Stimulated activated CD4-positive, alpha-beta T cell treated with anti-CD3 and anti-CD28 coated beads, TNF-alpha, amount 100 ng/mL, for 1 hour (primary cell): Measurements from ENCODE around the gene CEP85.
A peak's percentile ranks its signal among the peaks of the same experiment; 100 is the strongest.

Source experiments
- DNase-seq, 3 donors: peaks; one replicate each; pipeline ENCODE4 v3.0.0-alpha.2; 2020; ENCODE audit warnings: low read depth in 3 of 3, low spot score in 1 of 3

CEP85 gene

DNA sequence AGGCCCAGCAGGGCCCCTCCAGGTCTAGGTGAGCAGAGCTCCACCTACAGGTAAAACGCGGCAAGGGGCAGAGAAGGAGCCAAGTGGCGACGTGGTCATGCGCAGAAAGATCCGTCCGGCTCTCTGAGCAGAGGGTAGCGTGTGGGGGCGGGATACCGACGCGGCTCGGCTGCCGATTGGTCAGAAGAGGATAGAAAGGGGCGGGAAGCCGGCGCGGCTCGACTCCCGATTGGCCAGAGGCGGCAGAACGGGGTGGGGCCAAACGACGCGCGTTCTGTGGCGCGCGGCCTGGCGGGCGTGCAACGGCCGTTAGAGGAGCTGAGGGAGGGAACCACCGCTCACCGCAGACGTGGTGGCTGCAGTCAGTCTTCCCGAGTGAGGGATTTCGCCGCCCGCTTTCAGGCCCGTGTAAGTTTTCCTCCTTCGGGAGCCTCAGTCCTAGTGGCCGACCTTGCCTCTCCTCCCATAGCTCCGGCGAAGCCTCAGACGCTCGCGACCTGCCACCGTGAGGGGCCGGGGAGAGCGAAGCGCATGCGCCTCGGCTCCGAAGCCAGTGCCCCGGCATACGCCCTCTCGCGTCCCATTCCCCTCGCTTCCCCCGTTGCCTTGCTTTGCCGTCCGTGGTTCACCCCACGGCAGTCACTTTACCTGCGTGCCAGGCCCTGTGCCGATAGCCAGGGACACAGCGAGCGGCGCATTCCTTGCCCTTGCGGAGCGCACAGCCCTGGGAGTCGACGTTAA is at the start of gene CEP85:
TSS of gene CEP85 (plus strand) at position 298 of the 741 bp plus-strand sequence. CDS start 5,584 bp downstream, outside the sequence.
- DNase-seq, result peak; percentile 96 to 98 (median 97)

DNA sequence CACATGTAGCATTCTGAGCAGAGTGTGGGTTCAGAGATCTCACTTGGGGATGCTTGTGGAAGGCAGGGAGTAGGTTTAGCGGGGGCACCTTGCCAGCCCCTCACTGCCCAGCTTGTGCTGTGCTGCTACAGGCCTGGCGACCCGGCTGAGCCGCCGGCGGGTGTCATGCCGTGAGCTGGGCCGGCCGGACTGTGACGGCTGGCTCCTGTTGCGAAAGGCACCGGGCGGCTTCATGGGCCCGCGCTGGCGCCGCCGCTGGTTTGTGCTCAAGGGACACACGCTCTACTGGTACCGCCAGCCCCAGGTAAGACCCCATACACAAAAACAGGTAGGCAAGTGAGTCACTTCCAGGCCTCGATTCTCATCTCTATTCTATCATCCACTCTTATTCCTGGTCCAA is 49.1 kb upstream of the CEP85 start:
- DNase-seq, result no peak

- DNase-seq, result no peak
Measured at GRCh38 chr1:26187882-26188281, 46.1 kb upstream of the CEP85 start.

DNA sequence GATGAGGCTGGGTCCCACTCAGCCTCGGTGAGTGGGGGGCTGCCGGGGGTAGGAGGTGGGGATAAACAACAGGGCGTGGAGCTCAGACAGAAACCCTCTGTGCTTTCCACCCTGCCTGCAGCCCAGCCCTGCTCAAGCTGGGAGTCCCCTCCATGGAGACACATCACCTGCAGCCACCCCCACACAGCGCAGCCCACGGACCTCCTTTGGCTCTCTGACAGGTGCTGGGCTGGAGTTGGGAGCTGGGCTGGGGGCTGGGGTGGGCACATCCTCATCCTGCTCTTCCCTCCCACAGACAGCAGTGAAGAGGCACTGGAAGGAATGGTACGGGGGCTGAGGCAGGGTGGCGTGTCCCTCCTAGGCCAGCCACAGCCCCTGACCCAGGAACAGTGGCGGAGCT is 45.5 kb upstream of the CEP85 start:
- no peak for DNase-seq

- no peak for DNase-seq
Measured at GRCh38 chr1:26189331-26189730, 44.7 kb upstream of the CEP85 start.

GRCh38 chr1:26189751-26190275 is 44.2 kb upstream of the CEP85 start:
- DNase-seq, result no peak

DNA sequence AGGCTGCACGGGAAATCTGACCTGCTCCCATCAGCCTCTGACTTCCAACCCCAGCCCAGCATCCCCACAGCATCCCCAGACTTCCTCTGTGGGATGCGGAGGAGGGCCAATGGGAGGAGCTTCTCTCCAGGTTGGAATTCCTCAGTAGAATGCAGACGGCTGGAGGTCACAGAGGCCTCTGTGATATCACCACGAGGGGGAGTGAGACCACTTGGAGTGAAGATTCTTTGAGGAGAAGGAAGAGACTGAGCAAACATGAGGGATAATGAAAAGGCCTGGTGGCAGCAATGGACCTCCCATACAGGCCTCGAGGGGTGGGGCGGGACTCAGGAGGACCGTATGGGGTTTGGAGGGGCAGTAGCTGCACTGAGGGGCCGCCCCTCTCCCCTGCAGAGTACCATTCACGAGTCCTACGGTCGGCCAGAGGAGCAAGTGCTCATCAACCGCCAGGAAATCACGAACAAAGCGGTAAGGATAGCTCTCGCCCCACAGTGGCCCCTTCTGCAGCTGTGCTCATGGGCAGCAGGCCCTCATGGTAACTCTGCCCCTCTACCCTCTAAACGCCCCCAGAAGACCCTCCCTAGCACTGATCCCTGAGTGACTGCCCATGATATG is 43.5 kb upstream of the CEP85 start, which contains the start of gene CATSPER4:
TSS of gene CATSPER4 (plus strand) at position 230 of the 615 bp plus-strand sequence. CDS start at position 256, 26 bp downstream.
- DNase-seq, result no peak

- DNase-seq, result no peak
Measured at GRCh38 chr1:26191739-26192138, 42.3 kb upstream of the CEP85 start.

DNA sequence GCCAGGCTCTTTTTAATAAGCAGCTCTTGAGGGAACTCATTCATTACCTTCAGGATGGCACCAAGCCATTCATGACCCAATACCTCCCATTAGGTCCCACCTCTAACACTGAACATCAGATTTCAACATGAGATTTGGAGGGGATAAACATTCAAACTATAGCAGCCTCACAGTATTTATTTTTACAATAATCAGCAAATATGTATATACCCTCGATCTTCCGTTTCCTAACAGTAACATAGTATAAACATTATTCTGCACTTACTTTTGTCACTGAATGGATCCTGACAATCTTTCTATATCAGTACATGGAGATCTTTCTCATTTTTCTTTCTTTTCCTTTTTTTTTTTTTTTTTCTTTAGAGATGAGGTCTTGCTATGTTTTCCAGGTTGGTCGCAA is 38.2 kb upstream of the CEP85 start:
- DNase-seq, result no peak

DNA sequence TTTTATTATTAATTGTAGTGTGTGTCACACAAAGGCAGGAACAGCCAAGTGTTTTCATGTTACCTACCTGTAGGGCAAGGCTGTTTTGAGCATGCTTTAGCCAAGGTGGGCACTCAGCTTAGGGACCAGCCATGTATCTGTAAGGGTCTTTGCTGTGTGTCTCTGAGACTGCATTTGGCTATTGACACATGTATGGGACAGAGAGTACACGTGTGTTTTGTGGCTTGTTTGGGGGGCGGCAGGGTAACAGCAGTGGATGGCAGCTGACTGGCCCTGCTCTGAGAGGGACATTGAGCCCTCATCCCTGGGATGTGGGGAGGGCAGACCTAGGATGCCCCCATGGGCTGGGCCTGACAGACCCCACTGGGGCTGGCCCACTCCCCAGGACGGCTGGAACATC is 36.7 kb upstream of the CEP85 start:
- no peak for DNase-seq

DNA sequence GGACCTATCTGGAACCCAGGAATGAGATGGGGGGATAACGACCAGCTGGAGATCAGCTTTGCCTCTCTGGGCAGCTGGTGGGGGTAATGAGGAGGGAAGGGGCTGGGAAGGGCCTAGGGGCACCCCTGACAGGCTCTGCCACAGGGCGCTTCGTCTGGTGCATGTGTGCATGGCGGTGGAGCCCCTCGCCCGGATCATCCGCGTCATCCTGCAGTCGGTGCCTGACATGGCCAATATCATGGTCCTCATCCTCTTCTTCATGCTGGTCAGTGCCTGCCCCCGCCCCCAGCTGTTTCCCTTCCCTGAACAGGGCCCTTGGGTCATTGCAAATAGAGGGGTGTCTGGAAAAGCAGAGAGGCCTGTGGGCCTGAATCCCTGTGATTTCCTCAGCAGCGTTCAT is 36.2 kb upstream of the CEP85 start:
- DNase-seq, result no peak

- no peak for DNase-seq
Measured at GRCh38 chr1:26200413-26200812, 33.6 kb upstream of the CEP85 start.

DNA sequence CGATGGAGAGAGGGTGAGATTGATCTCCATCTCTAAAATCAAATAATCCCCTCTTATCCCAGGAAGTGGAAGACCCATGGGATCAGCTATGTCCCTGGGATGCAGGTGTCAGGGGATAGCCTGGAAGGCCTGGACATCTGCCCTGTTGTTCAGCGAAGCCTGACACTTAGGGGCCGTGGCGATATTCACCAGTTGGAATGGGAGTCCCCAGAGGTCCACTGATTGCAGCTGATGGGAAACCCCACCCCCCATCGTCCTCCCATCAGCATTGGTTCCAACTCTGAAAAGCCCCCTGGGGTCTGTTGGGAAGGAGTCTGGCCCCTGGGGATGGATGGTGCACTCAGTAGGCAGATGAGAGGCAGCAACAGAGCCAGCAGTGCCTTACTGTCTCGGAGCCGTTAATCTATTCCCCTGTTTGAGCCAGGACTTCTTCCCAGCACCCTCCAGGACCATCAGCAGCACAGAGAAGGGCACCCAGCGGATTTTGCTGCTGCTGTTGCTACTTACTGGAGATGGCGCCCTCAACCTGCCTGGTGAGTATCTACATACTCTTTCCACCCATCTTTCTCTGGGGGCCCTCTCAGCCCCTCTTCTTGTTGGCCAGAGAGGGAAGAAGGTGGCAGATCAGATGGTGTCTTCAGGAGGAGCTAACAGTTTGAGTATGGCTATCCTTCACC is 30.2 kb upstream of the CEP85 start:
- DNase-seq, result no peak

DNA sequence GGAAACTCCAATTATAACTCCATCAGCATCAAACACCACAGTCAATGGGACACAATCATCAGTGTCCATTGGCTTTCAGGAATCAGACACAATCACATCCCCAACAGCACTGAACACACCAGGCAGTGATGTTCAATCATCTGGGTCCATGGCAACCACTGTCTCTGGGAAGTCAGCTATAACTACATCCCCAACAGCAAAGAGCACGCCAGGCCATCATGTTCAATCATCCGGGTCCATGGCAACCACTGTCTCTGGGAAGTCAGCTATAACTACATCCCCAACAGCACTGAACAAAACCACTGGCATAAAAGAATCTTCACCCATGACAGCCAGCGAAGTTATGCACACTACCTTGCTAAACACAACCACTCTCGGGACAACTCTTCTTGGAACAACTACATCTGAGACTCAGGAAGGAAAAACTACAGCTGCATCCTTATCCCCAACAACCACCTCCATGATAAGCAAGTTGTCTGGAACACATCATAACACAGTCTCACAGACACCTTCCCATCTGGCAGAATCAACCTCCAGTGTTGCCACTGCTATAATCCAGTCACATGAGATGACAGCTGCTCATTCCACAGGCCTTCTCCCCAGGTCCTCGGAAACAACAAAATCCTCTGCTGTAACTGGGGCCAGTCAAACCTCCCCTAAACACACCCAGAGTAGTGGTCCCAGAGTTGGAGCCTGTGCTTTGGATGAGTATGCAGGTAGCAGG is 23.7 kb upstream of the CEP85 start:
- no peak for DNase-seq

DNA sequence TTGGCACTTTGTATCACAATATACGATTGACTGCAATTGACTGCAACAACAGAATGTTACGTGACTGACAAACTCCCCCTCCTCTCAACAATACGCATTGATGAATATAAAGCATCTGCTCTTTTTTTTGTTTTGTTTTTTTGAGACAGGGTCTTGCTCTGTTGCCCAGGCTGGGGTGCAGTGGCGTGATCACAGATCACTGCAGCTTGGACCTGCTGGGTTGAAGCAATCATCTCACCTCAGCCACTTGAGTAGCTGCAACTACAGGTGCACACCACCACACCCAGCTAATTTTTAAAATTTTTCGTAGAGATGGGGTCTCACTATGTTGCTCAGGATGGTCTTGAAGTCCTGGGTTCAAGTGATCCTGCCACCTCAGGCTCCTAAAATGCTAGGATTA is 21.3 kb upstream of the CEP85 start:
- no peak for DNase-seq

- no peak for DNase-seq
Measured at GRCh38 chr1:26213335-26213905, 20.6 kb upstream of the CEP85 start.

- DNase-seq, result no peak
Measured at GRCh38 chr1:26215246-26215645, 18.8 kb upstream of the CEP85 start.

DNA sequence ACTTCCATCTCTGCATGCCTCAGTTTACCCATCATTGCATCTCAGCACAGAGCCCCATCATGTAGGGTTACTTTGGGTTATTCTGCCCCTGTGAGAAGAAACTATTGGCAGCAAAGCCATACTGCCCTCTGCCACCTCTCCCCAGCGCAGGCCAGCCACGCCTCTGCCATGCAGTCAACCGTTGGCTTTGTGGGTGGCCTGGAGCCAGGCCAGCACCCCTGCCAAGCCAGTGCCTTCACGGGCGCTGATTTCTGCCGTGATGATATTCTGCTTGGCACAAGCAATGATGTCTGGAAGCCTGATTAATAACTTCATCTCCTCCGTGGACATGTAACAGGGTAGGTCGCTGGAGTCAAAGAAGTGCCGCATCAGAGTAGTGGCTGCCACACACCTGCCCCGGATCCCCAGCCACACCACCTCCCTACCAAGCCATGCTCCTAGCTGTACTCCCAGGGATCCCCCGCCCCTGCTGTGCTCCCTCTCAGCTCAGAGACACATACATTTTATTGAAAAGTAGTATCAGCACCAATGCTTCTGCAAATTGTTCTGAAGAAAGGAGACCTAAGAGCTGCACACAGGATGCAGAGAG is 15.0 kb upstream of the CEP85 start:
- DNase-seq, result no peak

- no peak for DNase-seq
Measured at GRCh38 chr1:26220199-26220912, 13.6 kb upstream of the CEP85 start.

GRCh38 chr1:26221094-26221493 is 12.9 kb upstream of the CEP85 start:
- DNase-seq, result no peak
